SKM-1 (cell line): Measurements from ENCODE around the gene POTEM.
"Not testable (repeated sequence)": the region's sequence is repeated elsewhere in the genome, so short reads cannot be mapped to it uniquely, and the experiment has no call there.

Experiments
- DNase-seq: peaks from one replicate; lab custom pipeline; 2025; ENCODE audit not compliant: unreplicated experiment; lab: John Stamatoyannopoulos, UW

Gene POTEM

GRCh38 chr14:19036811-19037382, 69.7 kb downstream of the POTEM start:
- not testable (repeated sequence) for DNase-seq

- DNase-seq = not testable (repeated sequence)
These were observed 70.9 kb downstream of the POTEM start for GRCh38 chr14:19038060-19038664.

DNA sequence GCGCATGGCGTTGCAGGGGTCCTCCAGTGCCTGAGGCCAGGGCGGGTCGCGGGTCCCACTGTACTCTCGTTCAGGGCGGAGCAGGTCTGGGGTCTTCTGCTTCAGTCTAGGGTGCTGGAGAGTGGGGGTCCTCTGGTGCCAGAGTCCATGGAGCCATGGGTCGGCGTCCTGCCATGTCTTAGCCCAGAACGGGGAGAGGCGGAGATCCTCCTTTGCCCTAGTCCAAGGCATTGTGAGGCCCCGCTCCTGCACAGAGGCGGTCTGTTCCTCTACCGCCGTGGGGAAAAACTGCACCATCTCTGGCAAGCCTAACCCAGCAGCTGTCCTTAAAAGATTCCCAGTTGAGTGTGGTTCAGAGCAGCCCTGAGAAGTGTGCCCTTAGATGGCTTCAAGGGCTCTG, 71.6 kb downstream of the POTEM start:
- not testable (repeated sequence) for DNase-seq

DNA sequence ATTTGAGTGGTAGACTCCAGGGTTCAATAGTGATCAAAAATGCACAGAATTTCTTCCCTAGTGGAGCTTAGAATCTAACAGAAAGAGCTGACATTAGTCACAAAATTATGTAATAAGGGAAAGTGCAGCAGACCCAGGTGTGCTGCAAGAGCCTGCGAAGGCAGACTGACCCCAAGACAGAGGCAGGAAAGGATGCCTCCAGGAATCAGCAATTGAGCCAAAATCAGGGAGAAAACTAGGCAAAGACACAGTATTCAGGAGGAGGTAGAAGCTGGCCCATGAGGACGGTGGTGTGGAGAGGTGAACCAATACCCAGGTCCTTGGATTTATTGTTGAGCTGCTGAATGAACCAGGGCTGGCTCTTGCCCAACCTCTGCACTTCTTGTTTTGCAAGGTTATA, 76.2 kb downstream of the POTEM start:
- DNase-seq = not testable (repeated sequence)
